Mesendoderm (in vitro differentiated cells): ENCODE measurements around the gene CLCNKB.
"Not testable (repeated sequence)": the region's sequence is repeated elsewhere in the genome, so short reads cannot be mapped to it uniquely, and the experiment has no call there.

ENCODE experiments used
- DNase-seq: peaks from one replicate; pipeline ENCODE4 v3.0.0; 2013
- H2AK5ac ChIP-seq: 2 replicates; pipeline ENCODE4 v1.6.1; 2013; ENCODE audit warnings: low read length, inconsistent platforms
- H2BK120ac ChIP-seq: 2 replicates; pipeline ENCODE4 v1.6.1; 2013; ENCODE audit warnings: low read depth, mild to moderate bottlenecking, low read length, moderate library complexity, mixed read lengths
- H2BK15ac ChIP-seq: replicated peaks from 2 replicates; pipeline ENCODE4 v1.6.1; 2013; ENCODE audit warnings: low read depth, mild to moderate bottlenecking, moderate library complexity
- H2BK5ac ChIP-seq: 2 replicates; pipeline ENCODE4 v1.6.1; 2013; ENCODE audit warnings: low read length, inconsistent platforms
- H3K18ac ChIP-seq: 2 replicates; pipeline ENCODE4 v1.6.1; 2013; ENCODE audit warnings: mild to moderate bottlenecking, low read length, mixed read lengths
- H3K23ac ChIP-seq: one replicate; pipeline ENCODE4 v1.6.1; 2013; ENCODE audit warnings: low read length
- H3K27ac ChIP-seq: 2 replicates; pipeline ENCODE4 v1.5.1; 2013; ENCODE audit warnings: low read depth, mild to moderate bottlenecking, inconsistent platforms, low read length, moderate library complexity
- H3K27me3 ChIP-seq: 2 replicates; pipeline ENCODE4 v1.6.1; 2013; ENCODE audit warnings: low read length, control low read depth, mild to moderate bottlenecking, inconsistent platforms; ENCODE audit not compliant: insufficient read depth, poor library complexity
- H3K36me3 ChIP-seq: 2 replicates; pipeline ENCODE4 v1.6.1; 2013; ENCODE audit warnings: low read length, inconsistent platforms; ENCODE audit not compliant: control insufficient read depth, insufficient read depth
- H3K4ac ChIP-seq: one replicate; pipeline ENCODE4 v1.6.1; 2013; ENCODE audit warnings: low read depth, mild to moderate bottlenecking, low read length, moderate library complexity
- H3K4me1 ChIP-seq: 2 replicates; pipeline ENCODE4 v1.6.1; 2013; ENCODE audit warnings: low read depth, low read length, inconsistent platforms; ENCODE audit not compliant: control insufficient read depth
- H3K4me2 ChIP-seq: 2 replicates; pipeline ENCODE4 v1.6.1; 2013; ENCODE audit warnings: low read length
- H3K4me3 ChIP-seq: 2 replicates; pipeline ENCODE4 v1.5.1; 2013; ENCODE audit warnings: mild to moderate bottlenecking, low read length
- H3K56ac ChIP-seq: one replicate; pipeline ENCODE4 v1.6.1; 2013; ENCODE audit warnings: low read length
- H3K79me1 ChIP-seq: 2 replicates; pipeline ENCODE4 v1.6.1; 2013; ENCODE audit warnings: low read length, inconsistent platforms
- H3K79me2 ChIP-seq: 2 replicates; pipeline ENCODE4 v1.6.1; 2013; ENCODE audit warnings: mild to moderate bottlenecking, low read length; ENCODE audit not compliant: control insufficient read depth, insufficient read depth
- H3K9ac ChIP-seq: 2 replicates; pipeline ENCODE4 v1.6.1; 2013; ENCODE audit warnings: low read length, inconsistent platforms
- H4K5ac ChIP-seq: one replicate; pipeline ENCODE4 v1.6.1; 2013; ENCODE audit warnings: low read length
- H4K8ac ChIP-seq: one replicate; pipeline ENCODE4 v1.6.1; 2013; ENCODE audit warnings: low read depth, mild to moderate bottlenecking, control low read depth, low read length, moderate library complexity
- WGBS: extraction: QIAGEN DNeasy Blood & Tissue Kit; methylation state at CpG from one replicate; pipeline ENCODE4 v1.1.7; 2013; ENCODE audit warnings: low lambda C conversion rate, missing lambda C conversion rate; ENCODE audit not compliant: insufficient coverage; ENCODE audit errors: extremely low coverage; 5-methylcytosine and 5-hydroxymethylcytosine counted together

CLCNKB gene

DNA sequence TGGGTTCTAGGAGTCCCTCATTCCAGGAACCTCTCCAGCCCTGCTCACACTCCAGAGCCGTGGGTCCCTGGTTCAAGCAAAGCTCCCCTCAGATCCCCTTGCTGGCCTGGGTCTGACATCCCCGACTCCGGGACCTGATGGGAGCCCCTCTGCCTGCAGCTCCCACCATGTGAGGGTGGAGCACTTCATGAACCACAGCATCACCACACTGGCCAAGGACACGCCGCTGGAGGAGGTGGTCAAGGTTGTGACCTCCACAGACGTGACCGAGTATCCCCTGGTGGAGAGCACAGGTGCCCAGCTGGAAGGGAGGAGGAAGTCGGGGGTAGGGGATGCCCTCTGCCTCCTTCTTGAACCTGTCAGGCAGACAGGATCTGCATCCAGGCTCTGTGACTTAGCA is 12.0 kb upstream of the CLCNKB start:
- Histone ChIP-seq H3K18ac (no peak overlapping the region), H3K27ac (no peak overlapping the region), H3K23ac (no peak overlapping the region), H3K4ac (no peak overlapping the region), H3K4me3 (no peak overlapping the region), H3K56ac (no peak overlapping the region), H2AK5ac (no peak overlapping the region), H3K36me3 (no peaks in the 10 kb centered on the region), H3K27me3 (no peaks in the 10 kb centered on the region), H2BK5ac (no peak overlapping the region), H3K4me2 (no peak overlapping the region), H3K79me1 (no peaks in the 10 kb centered on the region), H3K79me2 (no peaks in the 10 kb centered on the region), H4K8ac (no peak overlapping the region), H3K9ac (no peak overlapping the region), H3K4me1 (no peaks in the 10 kb centered on the region), H2BK120ac (no peak overlapping the region), H4K5ac (no peak overlapping the region), H2BK15ac (no peak overlapping the region)
- no peak for DNase-seq
- no CpG with 5 or more reads among the region's 8 CpGs for WGBS

- Histone ChIP-seq H3K27ac (no peak overlapping the region), H3K79me2 (no peaks in the 10 kb centered on the region), H3K23ac (no peak overlapping the region), H3K4me2 (no peak overlapping the region), H3K4me1 (no peaks in the 10 kb centered on the region), H2BK120ac (no peak overlapping the region), H3K56ac (no peak overlapping the region), H3K36me3 (no peaks in the 10 kb centered on the region), H2BK5ac (no peak overlapping the region), H2AK5ac (no peak overlapping the region), H3K18ac (no peak overlapping the region), H4K8ac (no peak overlapping the region), H3K4me3 (no peak overlapping the region), H3K4ac (no peak overlapping the region), H2BK15ac (no peak overlapping the region), H3K9ac (no peak overlapping the region), H3K79me1 (no peaks in the 10 kb centered on the region), H3K27me3 (no peaks in the 10 kb centered on the region), H4K5ac (no peak overlapping the region)
- WGBS: no CpG with 5 or more reads among the region's 18 CpGs
- DNase-seq: peak; percentile 96
Measured at GRCh38 chr1:16032388-16033102, 11.0 kb upstream of the CLCNKB start.

- WGBS: no CpG with 5 or more reads among the region's 7 CpGs
- not testable (repeated sequence) for H3K27me3 ChIP-seq, H4K5ac ChIP-seq, H3K4me3 ChIP-seq, H3K9ac ChIP-seq, H3K4ac ChIP-seq, H2BK5ac ChIP-seq, H2BK120ac ChIP-seq, DNase-seq, H3K18ac ChIP-seq, H3K27ac ChIP-seq, H3K23ac ChIP-seq, H3K36me3 ChIP-seq, H3K79me2 ChIP-seq, H3K56ac ChIP-seq, H2BK15ac ChIP-seq, H3K4me2 ChIP-seq, H2AK5ac ChIP-seq, H3K79me1 ChIP-seq, H4K8ac ChIP-seq, H3K4me1 ChIP-seq
Measured at GRCh38 chr1:16033103-16033632, 10.4 kb upstream of the CLCNKB start.

GRCh38 chr1:16036461-16036860 is 7.1 kb upstream of the CLCNKB start:
- H3K4me2 ChIP-seq, H3K4me1 ChIP-seq, H4K5ac ChIP-seq, H2BK15ac ChIP-seq, H3K4ac ChIP-seq, H2AK5ac ChIP-seq, H3K18ac ChIP-seq, H4K8ac ChIP-seq, H3K27ac ChIP-seq, DNase-seq, H3K23ac ChIP-seq, H3K27me3 ChIP-seq, H3K79me2 ChIP-seq, H3K79me1 ChIP-seq, H3K36me3 ChIP-seq, H2BK5ac ChIP-seq, H2BK120ac ChIP-seq, H3K56ac ChIP-seq, H3K9ac ChIP-seq, H3K4me3 ChIP-seq: not testable (repeated sequence)
- WGBS: no CpG with 5 or more reads among the region's 11 CpGs

GRCh38 chr1:16038620-16038912 is 5.0 kb upstream of the CLCNKB start:
- no peaks in the 10 kb centered on the region for H3K79me1 ChIP-seq
- no peak overlapping the region for H3K56ac ChIP-seq
- no peaks in the 10 kb centered on the region for H3K79me2 ChIP-seq
- no peak overlapping the region for H2AK5ac ChIP-seq
- no peak for DNase-seq
- no peak overlapping the region for H3K4me2 ChIP-seq
- whole genome bisulfite sequencing: no CpG with 5 or more reads among the region's 4 CpGs
- no peaks in the 10 kb centered on the region for H3K36me3 ChIP-seq
- H2BK5ac ChIP-seq: no peak overlapping the region
- no peak overlapping the region for H3K4ac ChIP-seq
- H3K4me3 ChIP-seq: no peak overlapping the region
- H3K9ac ChIP-seq: no peak overlapping the region
- H3K18ac ChIP-seq: no peak overlapping the region
- no peak overlapping the region for H3K27ac ChIP-seq
- no peaks in the 10 kb centered on the region for H3K27me3 ChIP-seq
- H2BK15ac ChIP-seq: no peak overlapping the region
- H4K5ac ChIP-seq: no peak overlapping the region
- H3K4me1 ChIP-seq: no peaks in the 10 kb centered on the region
- H4K8ac ChIP-seq: no peak overlapping the region
- H2BK120ac ChIP-seq: no peak overlapping the region
- H3K23ac ChIP-seq: no peak overlapping the region

- WGBS: no CpG with 5 or more reads among the region's 8 CpGs
- not testable (repeated sequence) for H2BK120ac ChIP-seq, H3K36me3 ChIP-seq, DNase-seq, H4K5ac ChIP-seq, H2AK5ac ChIP-seq, H2BK15ac ChIP-seq, H3K56ac ChIP-seq, H3K23ac ChIP-seq, H3K4ac ChIP-seq, H4K8ac ChIP-seq, H3K27me3 ChIP-seq, H3K4me2 ChIP-seq, H3K4me3 ChIP-seq, H3K27ac ChIP-seq, H3K4me1 ChIP-seq, H3K79me1 ChIP-seq, H3K9ac ChIP-seq, H3K18ac ChIP-seq, H2BK5ac ChIP-seq, H3K79me2 ChIP-seq
Measured at GRCh38 chr1:16039871-16040270, 3.7 kb upstream of the CLCNKB start.
